Measurements from ENCODE around the gene CDKN1B.

- TF ChIP-seq CTCF (CRISPR knock-in tag; IDR thresholded peaks at IDR 0.05) (no peak), BCL6 (CRISPR knock-in tag; IDR thresholded peaks at IDR 0.05) (no peak), NFIB (CRISPR knock-in tag; IDR thresholded peaks at IDR 0.05; ENCODE audit: borderline replicate concordance) (no peak), HNRNPK (IDR thresholded peaks at IDR 0.05; ENCODE audit: low read depth, low read length, poor library complexity, severe bottlenecking) (no peak), SETDB1 (CRISPR knock-in tag; IDR thresholded peaks at IDR 0.05; ENCODE audit: borderline replicate concordance) (no peak)
Measured at GRCh38 chr12:12686925-12687324, 30.2 kb upstream of the CDKN1B start.
